ENCODE measurements around the gene MARCHF2. TPM values are rescaled to one million over a fixed set of nuclear protein-coding genes. Genes with fewer than 3 reads are reported as not detected.
A peak's percentile ranks its signal among the peaks of the same experiment; 100 is the strongest.
"Not testable (repeated sequence)": the region's sequence is repeated elsewhere in the genome, so short reads cannot be mapped to it uniquely, and the experiment has no call there.

The MARCHF2 gene
- total RNA-seq, 4 donors from 2014 or later = 86.1 to 381 (median 118) TPM

DNA sequence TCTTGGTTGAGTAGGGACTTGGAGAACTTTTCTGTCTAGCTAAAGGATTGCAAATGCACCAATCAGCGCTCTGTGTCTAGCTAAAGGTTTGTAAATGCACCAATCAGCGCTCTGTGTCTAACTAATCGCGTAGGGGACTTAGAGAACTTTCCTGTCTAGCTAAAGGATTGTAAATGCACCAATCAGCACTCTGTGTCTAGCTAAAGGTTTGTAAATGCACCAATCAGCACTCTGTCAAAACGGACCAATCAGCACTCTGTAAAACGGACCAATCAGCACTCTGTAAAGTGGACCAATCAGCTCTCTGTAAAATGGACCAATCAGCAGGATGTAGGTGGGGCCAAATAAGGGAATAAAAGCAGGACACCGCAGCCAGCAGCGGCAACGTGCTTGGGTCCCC is 26.7 kb upstream of the MARCHF2 start:
- H3K9me3 ChIP-seq; H3K36me3 ChIP-seq; H3K4me3 ChIP-seq; DNase-seq; H3K27me3 ChIP-seq; in situ Hi-C loops (cut with MboI; ENCODE audit: low pct_ligation_motif_present in 1 of 4, low pct_unique_long_range_greater_than_20kb in 1 of 4, low sequenced_read_pairs in 3 of 4); intact Hi-C loops (cut with DNase I; ENCODE audit: low total_unique reads); H3K27ac ChIP-seq: not testable (repeated sequence)
- WGBS, 2 donors (ENCODE audit: low coverage in 1 of 2) = 75 to 90% methylated on average over 6 to 9 of the region's 9 CpGs
- peaks cover 7 to 13% (median 10%) of the 10 kb centered on the region in 4 donors for H3K4me1 ChIP-seq

DNA sequence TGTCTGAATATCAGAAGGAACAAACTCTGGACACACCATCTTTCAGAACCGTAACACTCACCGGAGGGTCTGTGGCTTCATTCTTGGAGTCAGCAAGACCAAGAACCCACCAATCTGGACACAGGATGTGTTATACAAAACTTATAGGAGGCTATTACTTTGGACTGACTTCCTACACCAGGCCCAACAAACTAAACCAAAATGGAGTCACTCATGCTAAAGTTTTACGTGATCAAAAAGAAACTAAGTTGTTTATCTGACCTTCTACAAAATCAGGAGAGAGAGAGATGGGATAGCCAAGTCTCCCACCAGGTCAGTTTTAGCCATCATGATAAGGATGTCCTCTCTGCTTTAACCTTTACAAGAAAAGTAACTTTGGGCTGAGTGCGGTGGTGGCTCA is 26.1 kb upstream of the MARCHF2 start:
- intact Hi-C loops (cut with DNase I; ENCODE audit: low total_unique reads) (no loop called here), in situ Hi-C loops (cut with MboI; ENCODE audit: low pct_ligation_motif_present in 1 of 4, low pct_unique_long_range_greater_than_20kb in 1 of 4, low sequenced_read_pairs in 3 of 4) (no loop called here)
- Histone ChIP-seq H3K4me3 (no peak overlapping the region), H3K4me1 (peaks cover 12 to 18% (median 16%) of the 10 kb centered on the region in 4 donors), H3K27me3 (no peaks in the 10 kb centered on the region), H3K27ac (no peak overlapping the region), H3K9me3 (no peaks in the 10 kb centered on the region), H3K36me3 (no peaks in the 10 kb centered on the region)
- TF ChIP-seq EP300 (IDR thresholded peaks at IDR 0.05; ENCODE audit: low read depth) (no peak), POLR2AphosphoS5 (IDR thresholded peaks at IDR 0.05) (no peak), POLR2A (IDR thresholded peaks at IDR 0.05) (no peak)
- TF ChIP-seq, protein P1, sequence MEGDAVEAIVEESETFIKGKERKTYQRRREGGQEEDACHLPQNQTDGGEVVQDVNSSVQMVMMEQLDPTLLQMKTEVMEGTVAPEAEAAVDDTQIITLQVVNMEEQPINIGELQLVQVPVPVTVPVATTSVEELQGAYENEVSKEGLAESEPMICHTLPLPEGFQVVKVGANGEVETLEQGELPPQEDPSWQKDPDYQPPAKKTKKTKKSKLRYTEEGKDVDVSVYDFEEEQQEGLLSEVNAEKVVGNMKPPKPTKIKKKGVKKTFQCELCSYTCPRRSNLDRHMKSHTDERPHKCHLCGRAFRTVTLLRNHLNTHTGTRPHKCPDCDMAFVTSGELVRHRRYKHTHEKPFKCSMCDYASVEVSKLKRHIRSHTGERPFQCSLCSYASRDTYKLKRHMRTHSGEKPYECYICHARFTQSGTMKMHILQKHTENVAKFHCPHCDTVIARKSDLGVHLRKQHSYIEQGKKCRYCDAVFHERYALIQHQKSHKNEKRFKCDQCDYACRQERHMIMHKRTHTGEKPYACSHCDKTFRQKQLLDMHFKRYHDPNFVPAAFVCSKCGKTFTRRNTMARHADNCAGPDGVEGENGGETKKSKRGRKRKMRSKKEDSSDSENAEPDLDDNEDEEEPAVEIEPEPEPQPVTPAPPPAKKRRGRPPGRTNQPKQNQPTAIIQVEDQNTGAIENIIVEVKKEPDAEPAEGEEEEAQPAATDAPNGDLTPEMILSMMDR (IDR thresholded peaks at IDR 0.05) = no peak
- no peak for DNase-seq
- 33 to 100% methylated on average over 2 to 4 of the region's 4 CpGs for WGBS, 2 donors (ENCODE audit: low coverage in 1 of 2)

DNA sequence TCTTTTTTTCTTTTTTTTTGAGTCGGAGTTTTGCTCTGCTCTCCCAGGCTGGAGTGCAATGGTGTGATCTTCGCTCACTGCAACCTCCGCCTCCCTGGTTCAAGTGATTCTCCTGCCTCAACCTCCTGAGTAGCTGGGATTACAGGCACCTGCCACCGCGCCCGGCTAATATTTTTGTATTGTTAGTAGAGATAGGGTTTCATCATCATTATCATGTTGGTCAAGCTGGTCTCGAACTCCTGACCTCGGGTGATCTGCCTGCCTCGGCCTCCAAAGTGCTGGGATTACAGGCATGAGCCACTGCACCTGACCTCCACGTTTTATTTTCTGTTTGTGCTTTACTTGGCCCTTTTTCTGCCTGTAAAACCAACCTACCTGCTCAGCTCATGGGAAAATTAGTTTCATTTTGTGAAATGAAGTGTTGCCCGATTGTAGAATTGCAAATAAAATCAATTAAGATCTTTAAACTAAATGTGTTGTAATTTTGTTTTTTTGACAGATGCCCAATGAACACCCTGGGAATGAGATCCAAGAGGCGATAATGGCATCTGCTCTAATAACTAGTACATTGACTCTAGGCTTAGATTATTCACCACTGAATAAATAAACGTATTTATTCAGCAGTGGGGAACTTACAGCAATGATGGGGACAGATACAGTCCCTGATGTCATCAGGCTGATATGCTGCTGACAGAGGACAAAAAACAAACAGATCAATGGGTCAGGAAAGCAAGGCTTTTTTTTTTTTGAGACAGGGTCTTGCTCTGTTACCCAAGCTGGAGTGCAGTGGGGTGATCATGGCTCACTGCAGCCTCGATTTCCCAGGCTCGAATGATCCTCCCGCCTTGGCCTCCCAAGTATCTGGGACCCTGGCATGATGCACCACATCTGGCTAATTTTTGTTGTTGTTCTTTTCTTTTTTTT is 25.2 kb upstream of the MARCHF2 start:
- Histone ChIP-seq H3K9me3 (no peaks in the 10 kb centered on the region), H3K36me3 (no peaks in the 10 kb centered on the region), H3K27ac (no peak overlapping the region), H3K4me1 (peaks cover 17 to 25% (median 21%) of the 10 kb centered on the region in 4 donors), H3K27me3 (no peaks in the 10 kb centered on the region), H3K4me3 (no peak overlapping the region)
- intact Hi-C loops (cut with DNase I; ENCODE audit: low total_unique reads) (no loop called here), in situ Hi-C loops (cut with MboI; ENCODE audit: low pct_ligation_motif_present in 1 of 4, low pct_unique_long_range_greater_than_20kb in 1 of 4, low sequenced_read_pairs in 3 of 4) (no loop called here)
- no peak for TF ChIP-seq POLR2A (IDR thresholded peaks at IDR 0.05)
- TF ChIP-seq POLR2AphosphoS5 (IDR thresholded peaks at IDR 0.05) = no peak
- no peak for TF ChIP-seq EP300 (IDR thresholded peaks at IDR 0.05; ENCODE audit: low read depth)
- TF ChIP-seq, protein P1 (IDR thresholded peaks at IDR 0.05) = no peak
- no peak for DNase-seq
- 74 to 92% methylated on average over 3 to 16 of the region's 16 CpGs for WGBS, 2 donors (ENCODE audit: low coverage in 1 of 2)

DNA sequence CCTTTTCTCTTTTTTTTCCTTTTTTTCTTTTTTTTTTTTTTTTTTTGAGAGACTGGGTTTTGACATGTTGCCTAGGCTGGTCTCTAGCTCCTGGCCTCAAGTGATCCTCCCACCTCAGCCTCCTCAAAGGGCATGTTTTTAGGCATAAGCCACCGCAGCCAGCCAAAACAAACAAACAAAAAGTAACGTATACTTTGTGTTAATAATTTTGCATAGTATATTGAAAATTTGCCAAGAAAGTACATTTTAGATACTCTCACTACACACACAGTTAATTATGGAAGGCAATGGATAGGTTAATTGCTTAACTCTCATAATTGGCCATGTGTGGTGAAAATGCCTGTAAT is 24.5 kb upstream of the MARCHF2 start:
- DNase-seq = no peak
- no peak overlapping the region for H3K4me3 ChIP-seq
- peak overlapping the region in 3 of 4 donors; percentile 99 to 100 (median 100) for H3K27ac ChIP-seq
- H3K36me3 ChIP-seq = no peaks in the 10 kb centered on the region
- H3K4me1 ChIP-seq = peaks cover 17 to 32% (median 26%) of the 10 kb centered on the region in 4 donors
- H3K9me3 ChIP-seq = no peaks in the 10 kb centered on the region
- in situ Hi-C loops (cut with MboI; ENCODE audit: low pct_ligation_motif_present in 1 of 4, low pct_unique_long_range_greater_than_20kb in 1 of 4, low sequenced_read_pairs in 3 of 4) (no loop called here), intact Hi-C loops (cut with DNase I; ENCODE audit: low total_unique reads) (no loop called here)
- no peak for TF ChIP-seq POLR2A (IDR thresholded peaks at IDR 0.05)
- no peak for TF ChIP-seq POLR2AphosphoS5 (IDR thresholded peaks at IDR 0.05)
- TF ChIP-seq, protein P1 (IDR thresholded peaks at IDR 0.05) = no peak
- no peak for TF ChIP-seq EP300 (IDR thresholded peaks at IDR 0.05; ENCODE audit: low read depth)
- WGBS, 2 donors (ENCODE audit: low coverage in 1 of 2) = 20 to 68% methylated on average over 1 to 2 of the region's 2 CpGs
- no peaks in the 10 kb centered on the region for H3K27me3 ChIP-seq

Measured in transverse colon (tissue), 4 donors.